ENCODE data around the gene IL21R.
A peak's percentile ranks its signal among the peaks of the same experiment; 100 is the strongest.

The IL21R gene

GRCh38 chr16:27401768-27402568 lies at the start of gene IL21R:
TSS of gene IL21R (plus strand) at chr16:27402174. CDS start at chr16:27430072, 27,898 bp downstream.
- DNase-seq (ENCODE audit: low spot score), result peak; percentile 73
- in situ Hi-C loops (cut with MboI; ENCODE audit: low pct_unique_long_range_greater_than_20kb, low sequenced_read_pairs, unreplicated experiment), result no loop called here
- TF ChIP-seq CTCF (IDR thresholded peaks at IDR 0.05; ENCODE audit: extremely low read depth, insufficient read depth, missing control alignments), result no peak

- in situ Hi-C loops (cut with MboI; ENCODE audit: low pct_unique_long_range_greater_than_20kb, low sequenced_read_pairs, unreplicated experiment), result no loop called here
- TF ChIP-seq CTCF (IDR thresholded peaks at IDR 0.05; ENCODE audit: extremely low read depth, insufficient read depth, missing control alignments), result no peak
- DNase-seq (ENCODE audit: low spot score), result no peak
These were observed 48.1 kb upstream of the IL21R start for GRCh38 chr16:27353853-27354252.

- DNase-seq (ENCODE audit: low spot score), result no peak
- peak; percentile 56 for TF ChIP-seq CTCF (IDR thresholded peaks at IDR 0.05; ENCODE audit: extremely low read depth, insufficient read depth, missing control alignments)
- in situ Hi-C loops (cut with MboI; ENCODE audit: low pct_unique_long_range_greater_than_20kb, low sequenced_read_pairs, unreplicated experiment), result no loop called here
These were observed 46.4 kb upstream of the IL21R start for GRCh38 chr16:27355610-27356009.

GRCh38 chr16:27356794-27357193 lies 45.2 kb upstream of the IL21R start:
- no peak for TF ChIP-seq CTCF (IDR thresholded peaks at IDR 0.05; ENCODE audit: extremely low read depth, insufficient read depth, missing control alignments)
- in situ Hi-C loops (cut with MboI; ENCODE audit: low pct_unique_long_range_greater_than_20kb, low sequenced_read_pairs, unreplicated experiment), result no loop called here
- no peak for DNase-seq (ENCODE audit: low spot score)

GRCh38 chr16:27359051-27359450 lies 42.9 kb upstream of the IL21R start:
- no peak for TF ChIP-seq CTCF (IDR thresholded peaks at IDR 0.05; ENCODE audit: extremely low read depth, insufficient read depth, missing control alignments)
- in situ Hi-C loops (cut with MboI; ENCODE audit: low pct_unique_long_range_greater_than_20kb, low sequenced_read_pairs, unreplicated experiment), result no loop called here
- DNase-seq (ENCODE audit: low spot score), result no peak

GRCh38 chr16:27359615-27360014 lies 42.4 kb upstream of the IL21R start:
- no peak for DNase-seq (ENCODE audit: low spot score)
- no peak for TF ChIP-seq CTCF (IDR thresholded peaks at IDR 0.05; ENCODE audit: extremely low read depth, insufficient read depth, missing control alignments)
- in situ Hi-C loops (cut with MboI; ENCODE audit: low pct_unique_long_range_greater_than_20kb, low sequenced_read_pairs, unreplicated experiment), result no loop called here

Measured in GM13977 (cell line).